ENCODE results near the gene GAMT.
"Not testable (repeated sequence)": the region's sequence is repeated elsewhere in the genome, so short reads cannot be mapped to it uniquely, and the experiment has no call there.

GAMT gene

GRCh38 chr19:1433119-1434039 lies 32.0 kb upstream of the GAMT start:
- DNase-seq, result no peak

- no peak for DNase-seq
Observed at GRCh38 chr19:1432507-1432887, 31.2 kb upstream of the GAMT start.

- DNase-seq, result no peak
Observed at GRCh38 chr19:1431759-1432506, 30.6 kb upstream of the GAMT start.

- no peak for DNase-seq
Observed at GRCh38 chr19:1430246-1430645, 28.9 kb upstream of the GAMT start.

- no peak for DNase-seq
Observed at GRCh38 chr19:1429750-1430149, 28.4 kb upstream of the GAMT start.

- DNase-seq, result no peak
Observed at GRCh38 chr19:1428738-1429391, 27.5 kb upstream of the GAMT start.

GRCh38 chr19:1427221-1427920 lies 26.0 kb upstream of the GAMT start:
- no peak for DNase-seq

GRCh38 chr19:1426736-1427135 lies 25.4 kb upstream of the GAMT start:
- no peak for DNase-seq

GRCh38 chr19:1425902-1426301 lies 24.6 kb upstream of the GAMT start:
- no peak for DNase-seq

GRCh38 chr19:1425102-1425837 lies 23.9 kb upstream of the GAMT start:
- peak; percentile 57 for DNase-seq

GRCh38 chr19:1424192-1424955 lies 23.0 kb upstream of the GAMT start:
- DNase-seq, result peak; percentile 94

- peak; percentile 80 for DNase-seq
Observed at GRCh38 chr19:1423436-1424191, 22.3 kb upstream of the GAMT start.

- no peak for DNase-seq
Observed at GRCh38 chr19:1422943-1423342, 21.6 kb upstream of the GAMT start.

- DNase-seq, result peak; percentile 60
Observed at GRCh38 chr19:1422360-1422759, 21.0 kb upstream of the GAMT start.

GRCh38 chr19:1421958-1422305 lies 20.6 kb upstream of the GAMT start:
- no peak for DNase-seq

- DNase-seq, result no peak
Observed at GRCh38 chr19:1421218-1421957, 20.0 kb upstream of the GAMT start.

- no peak for DNase-seq
Observed at GRCh38 chr19:1420590-1420989, 19.2 kb upstream of the GAMT start.

GRCh38 chr19:1420085-1420484 lies 18.7 kb upstream of the GAMT start:
- DNase-seq, result not testable (repeated sequence)

GRCh38 chr19:1418951-1419738 lies 17.8 kb upstream of the GAMT start:
- DNase-seq, result no peak

Data from DMS53 (cell line).